ENCODE data around the gene MXRA8. TPM values are rescaled to one million over a fixed set of nuclear protein-coding genes. Genes with fewer than 3 reads are reported as not detected.
"Not testable (repeated sequence)": the region's sequence is repeated elsewhere in the genome, so short reads cannot be mapped to it uniquely, and the experiment has no call there.

The MXRA8 gene
- total RNA-seq, 1 donor from 2014 or later = 136 TPM

GRCh38 chr1:1318777-1319645 lies 39.3 kb downstream of the MXRA8 start:
- H3K27ac ChIP-seq = peak overlapping the region; percentile 72
- TF ChIP-seq, protein P1, sequence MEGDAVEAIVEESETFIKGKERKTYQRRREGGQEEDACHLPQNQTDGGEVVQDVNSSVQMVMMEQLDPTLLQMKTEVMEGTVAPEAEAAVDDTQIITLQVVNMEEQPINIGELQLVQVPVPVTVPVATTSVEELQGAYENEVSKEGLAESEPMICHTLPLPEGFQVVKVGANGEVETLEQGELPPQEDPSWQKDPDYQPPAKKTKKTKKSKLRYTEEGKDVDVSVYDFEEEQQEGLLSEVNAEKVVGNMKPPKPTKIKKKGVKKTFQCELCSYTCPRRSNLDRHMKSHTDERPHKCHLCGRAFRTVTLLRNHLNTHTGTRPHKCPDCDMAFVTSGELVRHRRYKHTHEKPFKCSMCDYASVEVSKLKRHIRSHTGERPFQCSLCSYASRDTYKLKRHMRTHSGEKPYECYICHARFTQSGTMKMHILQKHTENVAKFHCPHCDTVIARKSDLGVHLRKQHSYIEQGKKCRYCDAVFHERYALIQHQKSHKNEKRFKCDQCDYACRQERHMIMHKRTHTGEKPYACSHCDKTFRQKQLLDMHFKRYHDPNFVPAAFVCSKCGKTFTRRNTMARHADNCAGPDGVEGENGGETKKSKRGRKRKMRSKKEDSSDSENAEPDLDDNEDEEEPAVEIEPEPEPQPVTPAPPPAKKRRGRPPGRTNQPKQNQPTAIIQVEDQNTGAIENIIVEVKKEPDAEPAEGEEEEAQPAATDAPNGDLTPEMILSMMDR (IDR thresholded peaks at IDR 0.05) = no peak
- TF ChIP-seq POLR2A (IDR thresholded peaks at IDR 0.05) (no peak), POLR2AphosphoS5 (IDR thresholded peaks at IDR 0.05; ENCODE audit: insufficient read depth in 1 of 2, low read depth in 1 of 2) (no peak)

GRCh38 chr1:1318131-1318652 lies 40.2 kb downstream of the MXRA8 start:
- no peak for TF ChIP-seq POLR2A (IDR thresholded peaks at IDR 0.05)
- TF ChIP-seq POLR2AphosphoS5 (IDR thresholded peaks at IDR 0.05; ENCODE audit: insufficient read depth in 1 of 2, low read depth in 1 of 2) = peak; percentile 53 to 91
- intact Hi-C loops (cut with DNase I) = no loop called here
- peaks cover 0 to 33% of the 10 kb centered on the region in 2 donors for H3K36me3 ChIP-seq
- H3K4me1 ChIP-seq = peaks cover 49% of the 10 kb centered on the region
- no peaks in the 10 kb centered on the region for H3K9me3 ChIP-seq
- DNase-seq (ENCODE audit: extremely low spot score in 2 of 2) = no peak
- H3K27me3 ChIP-seq = no peaks in the 10 kb centered on the region
- no peak overlapping the region for H3K4me3 ChIP-seq
- peak overlapping the region; percentile 72 for H3K27ac ChIP-seq

More at GRCh38 chr1:1318777-1319645, 39.3 kb downstream of the MXRA8 start:
- H3K27me3 ChIP-seq = no peaks in the 10 kb centered on the region
- no peak overlapping the region for H3K4me3 ChIP-seq
- intact Hi-C loops (cut with DNase I) = no loop called here
- H3K9me3 ChIP-seq = no peaks in the 10 kb centered on the region
- H3K36me3 ChIP-seq = peaks cover 0 to 25% of the 10 kb centered on the region in 2 donors
- peaks cover 57% of the 10 kb centered on the region for H3K4me1 ChIP-seq
- DNase-seq (ENCODE audit: extremely low spot score in 2 of 2) = no peak

GRCh38 chr1:1317420-1317819 lies 40.9 kb downstream of the MXRA8 start:
- Histone ChIP-seq H3K4me3 (no peak overlapping the region), H3K36me3 (peaks cover 0 to 41% of the 10 kb centered on the region in 2 donors), H3K9me3 (no peaks in the 10 kb centered on the region), H3K27ac (peak overlapping the region; percentile 72), H3K4me1 (peaks cover 41% of the 10 kb centered on the region), H3K27me3 (no peaks in the 10 kb centered on the region)
- TF ChIP-seq, protein P1 (IDR thresholded peaks at IDR 0.05) = no peak
- TF ChIP-seq POLR2AphosphoS5 (IDR thresholded peaks at IDR 0.05; ENCODE audit: insufficient read depth in 1 of 2, low read depth in 1 of 2) (no peak), POLR2A (IDR thresholded peaks at IDR 0.05) (no peak)
- intact Hi-C loops (cut with DNase I) = no loop called here
- no peak for DNase-seq (ENCODE audit: extremely low spot score in 2 of 2)

DNA sequence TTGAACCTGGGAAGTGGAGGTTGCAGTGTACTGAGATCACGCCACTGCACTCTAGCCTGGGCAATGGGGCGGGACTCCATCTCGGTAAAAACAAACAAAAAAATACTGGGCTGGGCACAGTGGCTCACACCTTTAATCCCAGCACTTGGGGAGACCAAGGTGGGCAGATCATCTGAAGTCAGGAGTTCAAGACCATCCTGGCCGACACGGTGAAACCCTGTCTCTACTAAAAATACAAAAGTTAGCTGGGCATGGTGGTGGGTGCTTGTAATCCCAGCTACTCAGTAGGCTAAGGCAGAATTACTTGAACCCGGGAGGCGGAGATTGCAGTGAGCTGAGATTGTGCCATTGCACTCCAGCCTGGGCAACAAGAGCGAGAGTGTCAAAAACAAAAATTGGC lies 42.2 kb downstream of the MXRA8 start:
- peak overlapping the region; percentile 72 for H3K27ac ChIP-seq
- H3K9me3 ChIP-seq; DNase-seq (ENCODE audit: extremely low spot score in 2 of 2); H3K27me3 ChIP-seq; intact Hi-C loops (cut with DNase I); H3K4me3 ChIP-seq: not testable (repeated sequence)
- peaks cover 30% of the 10 kb centered on the region for H3K4me1 ChIP-seq
- peaks cover 0 to 53% of the 10 kb centered on the region in 2 donors for H3K36me3 ChIP-seq

- TF ChIP-seq, protein P1 (IDR thresholded peaks at IDR 0.05) = no peak
- Histone ChIP-seq H3K36me3 (peaks cover 0 to 54% of the 10 kb centered on the region in 2 donors), H3K9me3 (no peaks in the 10 kb centered on the region), H3K27ac (no peak overlapping the region), H3K4me1 (peaks cover 24% of the 10 kb centered on the region), H3K27me3 (no peaks in the 10 kb centered on the region), H3K4me3 (no peak overlapping the region)
- intact Hi-C loops (cut with DNase I) = no loop called here
- DNase-seq (ENCODE audit: extremely low spot score in 2 of 2) = no peak
Observed at GRCh38 chr1:1315435-1315954, 42.9 kb downstream of the MXRA8 start.

Data from vagina (tissue), 2 donors.